Neural cell (in vitro differentiated cells): ENCODE measurements around the gene CMKLR1. TPM values are rescaled to one million over a fixed set of nuclear protein-coding genes. Genes with fewer than 3 reads are reported as not detected.

ENCODE experiments used
- H2AFZ ChIP-seq: fragments of 200-600, 300-800 bp; sonication (generic), shearing (Covaris generic); 2 replicates; pipeline ENCODE4 v1.6.0; 2014; ENCODE audit warnings: low read depth, mild to moderate bottlenecking, antibody characterized with exemption, low read length, moderate library complexity
- H3F3A ChIP-seq: fragments of 200-600 bp; shearing (Covaris generic); 2 replicates; pipeline ENCODE4 v1.6.1; 2016; ENCODE audit warnings: mild to moderate bottlenecking, moderate library complexity, mixed read lengths, antibody characterized with exemption, low read length; ENCODE audit not compliant: insufficient read depth, poor library complexity, severe bottlenecking
- H3K27ac ChIP-seq: fragments of 200-600, 300-800 bp; sonication (generic), shearing (Covaris generic); 2 replicates; pipeline ENCODE4 v1.5.1; 2014; ENCODE audit warnings: mild to moderate bottlenecking, low read length, moderate library complexity
- H3K27me3 ChIP-seq: fragments of 300-800, 200-600 bp; sonication (generic), shearing (Covaris generic); 2 replicates; pipeline ENCODE4 v1.6.0; 2014; ENCODE audit warnings: mild to moderate bottlenecking, low read depth, low read length, moderate library complexity; ENCODE audit not compliant: insufficient read depth
- H3K36me3 ChIP-seq: fragments of 300-800, 200-600 bp; sonication (generic), shearing (Covaris generic); 2 replicates; pipeline ENCODE4 v1.5.1; 2014; ENCODE audit warnings: mild to moderate bottlenecking, antibody characterized with exemption, low read length, moderate library complexity; ENCODE audit not compliant: insufficient read depth
- H3K4me2 ChIP-seq: fragments of 300-800, 200-600 bp; sonication (generic), shearing (Covaris generic); 2 replicates; pipeline ENCODE4 v1.6.0; 2014; ENCODE audit warnings: mild to moderate bottlenecking, low read length
- H3K4me3 ChIP-seq: fragments of 300-800, 200-600 bp; sonication (generic), shearing (Covaris generic); 2 replicates; pipeline ENCODE4 v1.5.1; 2014; ENCODE audit warnings: mild to moderate bottlenecking, low read length, moderate library complexity
- H3K79me2 ChIP-seq: fragments of 200-600 bp; shearing (Covaris generic); replicated peaks from 2 replicates; pipeline ENCODE4 v1.6.0; 2014; ENCODE audit warnings: mild to moderate bottlenecking, low read length, moderate library complexity; ENCODE audit not compliant: insufficient read depth
- H3K9ac ChIP-seq: fragments of 300-800, 200-600 bp; sonication (generic), shearing (Covaris generic); 2 replicates; pipeline ENCODE4 v1.6.1; 2016; ENCODE audit warnings: mild to moderate bottlenecking, low read length, mixed read lengths
- H3K9me2 ChIP-seq: fragments of 200-600 bp; shearing (Covaris generic); 2 replicates; pipeline ENCODE4 v1.6.1; 2016; ENCODE audit warnings: mild to moderate bottlenecking, low read length, mixed read lengths; ENCODE audit not compliant: insufficient read depth
- H3K9me3 ChIP-seq: fragments of 200-600, 300-800 bp; sonication (generic), shearing (Covaris generic); 2 replicates; pipeline ENCODE4 v1.6.1; 2016; ENCODE audit warnings: mild to moderate bottlenecking, mixed run types, low read length, moderate library complexity, mixed read lengths
- H4K20me1 ChIP-seq: fragments of 200-600 bp; shearing (Covaris generic); 2 replicates; pipeline ENCODE4 v1.6.1; 2016; ENCODE audit warnings: mild to moderate bottlenecking, mixed run types; ENCODE audit not compliant: insufficient read depth
- EP300 ChIP-seq: fragments of 450-650 bp; conservative IDR thresholded peaks from 2 replicates; pipeline ENCODE4 v1.6.1; 2014; ENCODE audit warnings: antibody characterized with exemption, mild to moderate bottlenecking, moderate library complexity; ENCODE audit not compliant: poor library complexity, severe bottlenecking
- EZH2 ChIP-seq: fragments of 200-600, 300-800 bp; shearing (Covaris generic), sonication (generic); IDR thresholded peaks from 2 replicates; pipeline ENCODE4 v1.6.1; 2014; ENCODE audit warnings: antibody characterized with exemption, low read length, borderline replicate concordance, mild to moderate bottlenecking; ENCODE audit not compliant: insufficient read depth, poor library complexity, severe bottlenecking
- MXI1 ChIP-seq: fragments of 450-650 bp; conservative IDR thresholded peaks from 2 replicates; pipeline ENCODE4 v1.6.1; 2014; ENCODE audit warnings: antibody characterized with exemption, mild to moderate bottlenecking; ENCODE audit not compliant: poor library complexity, severe bottlenecking
- POLR2AphosphoS5 ChIP-seq: IDR thresholded peaks from 2 replicates; pipeline ENCODE4 v1.6.1; 2012
- RAD21 ChIP-seq: fragments of 450-650 bp; conservative IDR thresholded peaks from 2 replicates; pipeline ENCODE4 v1.6.1; 2014; ENCODE audit warnings: antibody characterized with exemption, mild to moderate bottlenecking, moderate library complexity
- SMC3 ChIP-seq: fragments of 450-650 bp; conservative IDR thresholded peaks from 2 replicates; pipeline ENCODE4 v1.6.1; 2014; ENCODE audit warnings: antibody characterized with exemption, mild to moderate bottlenecking, moderate library complexity; ENCODE audit not compliant: poor library complexity
- TAF1 ChIP-seq: IDR thresholded peaks from 2 replicates; pipeline ENCODE4 v1.6.1; 2012; ENCODE audit warnings: low read depth
- polyA plus RNA-seq: library from polyadenylated mRNA; depleted of rRNA; stranded (reverse); fragments of >200 nt; gene quantifications from 2 replicates; pipeline ENCODE4 v1.2.3, GENCODE V29; 2014
- TF ChIP-seq, protein P1 (sequence below): fragments of 450-650 bp; IDR thresholded peaks from 2 replicates; pipeline ENCODE4 v1.5.1; 2014; ENCODE audit warnings: antibody characterized with exemption, mild to moderate bottlenecking, moderate library complexity; ENCODE audit not compliant: poor library complexity, severe bottlenecking
- TF ChIP-seq, protein P2 (sequence below): IDR thresholded peaks from 2 replicates; pipeline ENCODE4 v1.6.1; 2012; ENCODE audit warnings: borderline replicate concordance

The CMKLR1 gene
- polyA plus RNA-seq, 1 donor from 2014 or later: 0.06 TPM

DNA sequence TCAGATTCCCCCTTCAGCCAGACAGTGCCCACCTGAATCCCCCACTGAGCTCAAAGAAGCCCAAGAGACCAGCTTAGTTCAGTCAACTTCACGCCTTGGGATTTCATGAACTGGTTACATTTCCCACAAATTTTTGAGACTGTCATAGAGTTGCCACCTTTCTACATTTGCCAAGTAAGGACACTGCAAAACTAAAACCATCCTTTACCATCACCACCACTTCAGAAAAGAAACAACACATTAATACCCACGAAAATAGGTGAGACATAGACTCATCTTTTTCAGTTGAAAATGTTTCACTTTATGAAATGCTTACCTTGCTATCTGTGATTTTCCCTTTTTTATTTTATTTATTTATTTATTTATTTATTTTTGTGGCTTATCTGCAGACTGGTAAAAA, 16.1 kb downstream of the CMKLR1 start:
- Histone ChIP-seq H3K79me2 (no peaks in the 10 kb centered on the region), H2AFZ (no peak overlapping the region), H4K20me1 (no peaks in the 10 kb centered on the region), H3K36me3 (no peaks in the 10 kb centered on the region), H3K9me3 (no peaks in the 10 kb centered on the region), H3K4me2 (no peak overlapping the region), H3F3A (no peaks in the 10 kb centered on the region), H3K27ac (no peak overlapping the region), H3K9me2 (no peaks in the 10 kb centered on the region), H3K9ac (no peak overlapping the region), H3K27me3 (no peaks in the 10 kb centered on the region), H3K4me3 (no peak overlapping the region)
- TF ChIP-seq, protein P1, sequence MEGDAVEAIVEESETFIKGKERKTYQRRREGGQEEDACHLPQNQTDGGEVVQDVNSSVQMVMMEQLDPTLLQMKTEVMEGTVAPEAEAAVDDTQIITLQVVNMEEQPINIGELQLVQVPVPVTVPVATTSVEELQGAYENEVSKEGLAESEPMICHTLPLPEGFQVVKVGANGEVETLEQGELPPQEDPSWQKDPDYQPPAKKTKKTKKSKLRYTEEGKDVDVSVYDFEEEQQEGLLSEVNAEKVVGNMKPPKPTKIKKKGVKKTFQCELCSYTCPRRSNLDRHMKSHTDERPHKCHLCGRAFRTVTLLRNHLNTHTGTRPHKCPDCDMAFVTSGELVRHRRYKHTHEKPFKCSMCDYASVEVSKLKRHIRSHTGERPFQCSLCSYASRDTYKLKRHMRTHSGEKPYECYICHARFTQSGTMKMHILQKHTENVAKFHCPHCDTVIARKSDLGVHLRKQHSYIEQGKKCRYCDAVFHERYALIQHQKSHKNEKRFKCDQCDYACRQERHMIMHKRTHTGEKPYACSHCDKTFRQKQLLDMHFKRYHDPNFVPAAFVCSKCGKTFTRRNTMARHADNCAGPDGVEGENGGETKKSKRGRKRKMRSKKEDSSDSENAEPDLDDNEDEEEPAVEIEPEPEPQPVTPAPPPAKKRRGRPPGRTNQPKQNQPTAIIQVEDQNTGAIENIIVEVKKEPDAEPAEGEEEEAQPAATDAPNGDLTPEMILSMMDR: no peak
- TF ChIP-seq TAF1 (no peak), SMC3 (no peak), MXI1 (no peak), EZH2 (no peak), RAD21 (no peak), POLR2AphosphoS5 (no peak), EP300 (no peak)
- TF ChIP-seq, protein P2, sequence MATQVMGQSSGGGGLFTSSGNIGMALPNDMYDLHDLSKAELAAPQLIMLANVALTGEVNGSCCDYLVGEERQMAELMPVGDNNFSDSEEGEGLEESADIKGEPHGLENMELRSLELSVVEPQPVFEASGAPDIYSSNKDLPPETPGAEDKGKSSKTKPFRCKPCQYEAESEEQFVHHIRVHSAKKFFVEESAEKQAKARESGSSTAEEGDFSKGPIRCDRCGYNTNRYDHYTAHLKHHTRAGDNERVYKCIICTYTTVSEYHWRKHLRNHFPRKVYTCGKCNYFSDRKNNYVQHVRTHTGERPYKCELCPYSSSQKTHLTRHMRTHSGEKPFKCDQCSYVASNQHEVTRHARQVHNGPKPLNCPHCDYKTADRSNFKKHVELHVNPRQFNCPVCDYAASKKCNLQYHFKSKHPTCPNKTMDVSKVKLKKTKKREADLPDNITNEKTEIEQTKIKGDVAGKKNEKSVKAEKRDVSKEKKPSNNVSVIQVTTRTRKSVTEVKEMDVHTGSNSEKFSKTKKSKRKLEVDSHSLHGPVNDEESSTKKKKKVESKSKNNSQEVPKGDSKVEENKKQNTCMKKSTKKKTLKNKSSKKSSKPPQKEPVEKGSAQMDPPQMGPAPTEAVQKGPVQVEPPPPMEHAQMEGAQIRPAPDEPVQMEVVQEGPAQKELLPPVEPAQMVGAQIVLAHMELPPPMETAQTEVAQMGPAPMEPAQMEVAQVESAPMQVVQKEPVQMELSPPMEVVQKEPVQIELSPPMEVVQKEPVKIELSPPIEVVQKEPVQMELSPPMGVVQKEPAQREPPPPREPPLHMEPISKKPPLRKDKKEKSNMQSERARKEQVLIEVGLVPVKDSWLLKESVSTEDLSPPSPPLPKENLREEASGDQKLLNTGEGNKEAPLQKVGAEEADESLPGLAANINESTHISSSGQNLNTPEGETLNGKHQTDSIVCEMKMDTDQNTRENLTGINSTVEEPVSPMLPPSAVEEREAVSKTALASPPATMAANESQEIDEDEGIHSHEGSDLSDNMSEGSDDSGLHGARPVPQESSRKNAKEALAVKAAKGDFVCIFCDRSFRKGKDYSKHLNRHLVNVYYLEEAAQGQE: no peak

DNA sequence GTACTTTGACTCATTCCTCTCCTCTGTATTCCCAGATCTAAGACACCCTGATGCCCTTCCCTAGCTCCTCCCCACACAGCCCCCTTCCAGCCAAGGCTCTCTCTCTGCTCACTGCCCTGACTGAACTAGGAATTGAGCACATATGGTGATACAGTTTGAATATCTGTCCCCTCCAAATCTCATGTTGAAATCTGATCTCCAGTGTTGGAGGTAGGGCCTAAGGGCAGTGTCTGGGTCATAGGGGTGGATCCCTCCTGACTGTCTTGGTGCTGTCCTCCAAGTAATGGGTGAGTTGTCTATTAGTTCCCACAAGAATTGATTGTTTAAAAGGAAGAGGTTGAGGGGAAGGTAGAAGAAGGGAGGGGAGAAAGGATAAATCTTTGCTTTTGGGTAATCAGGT, 17.4 kb downstream of the CMKLR1 start:
- no peaks in the 10 kb centered on the region for H3K9me3 ChIP-seq
- H3K9ac ChIP-seq: no peak overlapping the region
- H3K4me2 ChIP-seq: no peak overlapping the region
- no peaks in the 10 kb centered on the region for H4K20me1 ChIP-seq
- TF ChIP-seq RAD21 (no peak), EZH2 (no peak), SMC3 (no peak), MXI1 (no peak)
- TF ChIP-seq, protein P2: no peak
- no peaks in the 10 kb centered on the region for H3K27me3 ChIP-seq
- no peaks in the 10 kb centered on the region for H3F3A ChIP-seq
- H3K27ac ChIP-seq: no peak overlapping the region
- H3K79me2 ChIP-seq: no peaks in the 10 kb centered on the region
- no peaks in the 10 kb centered on the region for H3K9me2 ChIP-seq
- no peak overlapping the region for H2AFZ ChIP-seq
- no peaks in the 10 kb centered on the region for H3K36me3 ChIP-seq
- H3K4me3 ChIP-seq: no peak overlapping the region
